Measurements from ENCODE around the gene S100B.

S100B gene

GRCh38 chr21:46551636-46552241, 53.1 kb downstream of the S100B start:
- Histone ChIP-seq H3K4me3 (IDR thresholded peaks at IDR 0.05; ENCODE audit: insufficient read depth, low read depth, low read length) (no peak overlapping the region), H3K27ac (no peak overlapping the region), H2AFZ (ENCODE audit: low read depth) (no peak overlapping the region), H3K9ac (no peak overlapping the region), H3K27me3 (ENCODE audit: insufficient read depth, low read depth) (no peaks in the 10 kb centered on the region), H3K36me3 (ENCODE audit: insufficient read depth) (no peaks in the 10 kb centered on the region), H4K20me1 (ENCODE audit: insufficient read depth) (no peaks in the 10 kb centered on the region), H3K4me2 (no peak overlapping the region), H3K79me2 (ENCODE audit: insufficient read depth, low read depth) (no peaks in the 10 kb centered on the region), H3K4me1 (ENCODE audit: low read depth, poor library complexity, severe bottlenecking) (no peaks in the 10 kb centered on the region)
- no peak for TF ChIP-seq CTCF (conservative IDR thresholded peaks at IDR 0.05; ENCODE audit: low read depth, low read length)

GRCh38 chr21:46550116-46550941, 54.6 kb downstream of the S100B start:
- no peak overlapping the region for H3K27ac ChIP-seq
- H3K79me2 ChIP-seq (ENCODE audit: insufficient read depth, low read depth) = no peaks in the 10 kb centered on the region
- H3K9ac ChIP-seq = no peak overlapping the region
- no peaks in the 10 kb centered on the region for H3K4me1 ChIP-seq (ENCODE audit: low read depth, poor library complexity, severe bottlenecking)
- no peak overlapping the region for H2AFZ ChIP-seq (ENCODE audit: low read depth)
- no peaks in the 10 kb centered on the region for H4K20me1 ChIP-seq (ENCODE audit: insufficient read depth)
- H3K36me3 ChIP-seq (ENCODE audit: insufficient read depth) = no peaks in the 10 kb centered on the region
- no peak for TF ChIP-seq CTCF (conservative IDR thresholded peaks at IDR 0.05; ENCODE audit: low read depth, low read length)
- no peaks in the 10 kb centered on the region for H3K27me3 ChIP-seq (ENCODE audit: insufficient read depth, low read depth)
- H3K4me3 ChIP-seq (IDR thresholded peaks at IDR 0.05; ENCODE audit: insufficient read depth, low read depth, low read length) = no peak overlapping the region
- no peak overlapping the region for H3K4me2 ChIP-seq

DNA sequence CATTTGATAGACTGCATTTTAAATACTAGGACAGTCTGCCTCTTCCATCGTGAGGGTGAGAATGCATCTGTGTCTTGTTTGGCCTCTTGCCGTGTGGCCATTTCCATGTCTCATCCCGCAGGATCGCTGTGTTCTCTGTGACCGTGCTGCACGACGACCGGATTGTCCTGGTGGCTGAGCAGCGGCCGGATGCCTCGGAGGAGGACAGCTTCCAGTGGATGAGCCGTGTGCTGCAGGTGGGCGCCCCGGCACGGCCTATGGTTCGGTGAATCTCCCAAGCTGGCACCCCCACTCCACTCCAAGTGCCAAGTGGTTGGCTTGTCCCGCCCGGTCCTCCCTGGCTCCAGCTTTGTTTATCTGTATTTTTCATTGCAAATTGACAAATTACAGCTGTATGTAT, 55.2 kb downstream of the S100B start:
- Histone ChIP-seq H4K20me1 (ENCODE audit: insufficient read depth) (no peaks in the 10 kb centered on the region), H3K79me2 (ENCODE audit: insufficient read depth, low read depth) (no peaks in the 10 kb centered on the region), H3K4me3 (IDR thresholded peaks at IDR 0.05; ENCODE audit: insufficient read depth, low read depth, low read length) (no peak overlapping the region), H3K9ac (no peak overlapping the region), H3K27ac (no peak overlapping the region), H3K36me3 (ENCODE audit: insufficient read depth) (no peaks in the 10 kb centered on the region), H2AFZ (ENCODE audit: low read depth) (no peak overlapping the region), H3K27me3 (ENCODE audit: insufficient read depth, low read depth) (no peaks in the 10 kb centered on the region), H3K4me1 (ENCODE audit: low read depth, poor library complexity, severe bottlenecking) (no peaks in the 10 kb centered on the region), H3K4me2 (no peak overlapping the region)
- TF ChIP-seq CTCF (conservative IDR thresholded peaks at IDR 0.05; ENCODE audit: low read depth, low read length) = no peak
